ENCODE results near the gene DNAJB2.

- TF ChIP-seq POLR2A (IDR thresholded peaks at IDR 0.05) = no peak
- TF ChIP-seq, protein P1, sequence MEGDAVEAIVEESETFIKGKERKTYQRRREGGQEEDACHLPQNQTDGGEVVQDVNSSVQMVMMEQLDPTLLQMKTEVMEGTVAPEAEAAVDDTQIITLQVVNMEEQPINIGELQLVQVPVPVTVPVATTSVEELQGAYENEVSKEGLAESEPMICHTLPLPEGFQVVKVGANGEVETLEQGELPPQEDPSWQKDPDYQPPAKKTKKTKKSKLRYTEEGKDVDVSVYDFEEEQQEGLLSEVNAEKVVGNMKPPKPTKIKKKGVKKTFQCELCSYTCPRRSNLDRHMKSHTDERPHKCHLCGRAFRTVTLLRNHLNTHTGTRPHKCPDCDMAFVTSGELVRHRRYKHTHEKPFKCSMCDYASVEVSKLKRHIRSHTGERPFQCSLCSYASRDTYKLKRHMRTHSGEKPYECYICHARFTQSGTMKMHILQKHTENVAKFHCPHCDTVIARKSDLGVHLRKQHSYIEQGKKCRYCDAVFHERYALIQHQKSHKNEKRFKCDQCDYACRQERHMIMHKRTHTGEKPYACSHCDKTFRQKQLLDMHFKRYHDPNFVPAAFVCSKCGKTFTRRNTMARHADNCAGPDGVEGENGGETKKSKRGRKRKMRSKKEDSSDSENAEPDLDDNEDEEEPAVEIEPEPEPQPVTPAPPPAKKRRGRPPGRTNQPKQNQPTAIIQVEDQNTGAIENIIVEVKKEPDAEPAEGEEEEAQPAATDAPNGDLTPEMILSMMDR (IDR thresholded peaks at IDR 0.05) = no peak
- TF ChIP-seq POLR2AphosphoS5 (IDR thresholded peaks at IDR 0.05) = no peak
- no peak for TF ChIP-seq EP300 (IDR thresholded peaks at IDR 0.05)
Observed at GRCh38 chr2:219299372-219299760, 20.2 kb downstream of the DNAJB2 start.

All from gastroesophageal sphincter (tissue), 3 donors.